ENCODE data around the gene C1orf116.
A peak's percentile ranks its signal among the peaks of the same experiment; 100 is the strongest.

The C1orf116 gene

DNA sequence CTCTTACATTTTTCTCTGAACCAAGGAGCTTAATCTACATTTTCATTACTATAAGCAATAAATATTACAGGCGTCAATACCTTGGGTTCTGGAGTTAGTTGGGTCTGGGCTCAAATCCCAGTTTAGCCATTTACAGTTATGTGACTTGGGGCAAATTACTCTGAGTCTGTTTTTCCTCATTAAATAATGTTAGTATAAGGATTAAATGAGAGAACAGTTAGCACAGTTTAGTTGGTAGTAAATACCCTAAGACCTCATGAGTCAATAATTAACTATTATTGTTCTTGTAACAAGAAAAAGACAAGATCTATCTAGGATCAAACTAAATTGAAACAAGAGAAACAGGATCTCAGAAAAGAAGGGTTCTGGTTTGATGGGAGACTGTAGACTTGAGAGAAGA lies 4.6 kb downstream of the C1orf116 start:
- H3K79me1 ChIP-seq (ENCODE audit: low read length): peaks cover 2% of the 10 kb centered on the region
- no peak overlapping the region for H3K4me3 ChIP-seq (ENCODE audit: low read depth, low read length)
- no peaks in the 10 kb centered on the region for H3K27me3 ChIP-seq (ENCODE audit: insufficient read depth, low read length)
- H3K18ac ChIP-seq (ENCODE audit: low read length): no peak overlapping the region
- no peak overlapping the region for H3K27ac ChIP-seq (ENCODE audit: low read depth, low read length)
- no peaks in the 10 kb centered on the region for H3K9me3 ChIP-seq (ENCODE audit: insufficient read depth, low read depth, low read length)
- no peaks in the 10 kb centered on the region for H3K36me3 ChIP-seq (ENCODE audit: control insufficient read depth in 1 of 2, insufficient read depth in 2 of 2, low read length in 2 of 2)
- no peak overlapping the region for H2AK5ac ChIP-seq (ENCODE audit: low read length)
- H3K9ac ChIP-seq (ENCODE audit: low read length): no peak overlapping the region
- no peak overlapping the region for H4K8ac ChIP-seq (ENCODE audit: low read depth, low read length)
- no peak overlapping the region for H3K4me2 ChIP-seq (ENCODE audit: low read length)
- DNase-seq: no peak
- H3K14ac ChIP-seq (ENCODE audit: low read length): no peak overlapping the region
- no peak overlapping the region for H2BK120ac ChIP-seq (ENCODE audit: insufficient read depth, low read length, poor library complexity)
- H3K79me2 ChIP-seq (ENCODE audit: control insufficient read depth, insufficient read depth, low read length, poor library complexity): no peaks in the 10 kb centered on the region
- H3K23ac ChIP-seq (ENCODE audit: low read length): no peak overlapping the region
- H4K91ac ChIP-seq (ENCODE audit: low read depth, low read length): no peak overlapping the region
- H2BK12ac ChIP-seq (ENCODE audit: low read length): no peak overlapping the region
- H3K4ac ChIP-seq (ENCODE audit: low read depth, low read length): no peak overlapping the region
- peaks cover 9 to 10% of the 10 kb centered on the region in 2 experiments for H3K4me1 ChIP-seq (ENCODE audit: control insufficient read depth in 1 of 2, insufficient read depth in 2 of 2, low read length in 2 of 2)
- H4K12ac ChIP-seq (ENCODE audit: low read depth, low read length): no peak overlapping the region
- no CpG with 5 or more reads among the region's 1 CpG for WGBS (ENCODE audit: extremely low coverage, insufficient coverage, insufficient read length)
- H2BK5ac ChIP-seq (ENCODE audit: low read depth, low read length, poor library complexity): no peak overlapping the region
- no peak overlapping the region for H2AFZ ChIP-seq (ENCODE audit: insufficient read depth, low read length, poor library complexity)

DNA sequence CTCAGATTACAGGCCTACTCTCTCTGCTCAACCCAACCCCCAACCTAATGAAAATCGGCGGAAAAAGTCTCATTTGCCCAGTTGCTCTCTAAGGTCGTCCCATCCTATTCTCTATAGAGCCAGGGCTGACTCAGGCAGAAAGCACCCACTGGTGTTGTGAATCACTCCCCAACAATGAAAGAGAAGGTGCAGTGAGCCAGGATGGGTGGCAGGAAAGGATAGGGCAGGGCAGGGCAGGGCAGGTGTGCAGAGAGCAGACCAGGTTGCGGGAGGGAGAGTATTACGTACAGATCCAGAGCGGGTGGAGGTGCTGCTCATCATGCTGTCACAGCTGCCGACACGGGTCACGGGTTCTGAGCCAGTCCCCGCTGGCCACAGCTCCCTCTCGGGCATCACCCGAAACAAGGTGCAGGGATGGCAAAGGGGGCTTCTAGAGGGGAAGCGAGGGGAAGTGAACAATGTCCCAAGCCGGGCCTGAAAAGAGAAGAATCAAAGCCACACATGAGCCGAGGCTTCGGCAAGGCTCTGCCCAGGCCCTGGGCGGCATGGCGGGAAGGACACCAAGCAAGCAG lies 5.3 kb downstream of the C1orf116 start:
- H4K12ac ChIP-seq (ENCODE audit: low read depth, low read length): no peak overlapping the region
- H3K4me3 ChIP-seq (ENCODE audit: low read depth, low read length): no peak overlapping the region
- H2AK5ac ChIP-seq (ENCODE audit: low read length): no peak overlapping the region
- H3K4me2 ChIP-seq (ENCODE audit: low read length): no peak overlapping the region
- H3K9me3 ChIP-seq (ENCODE audit: insufficient read depth, low read depth, low read length): no peaks in the 10 kb centered on the region
- H2BK12ac ChIP-seq (ENCODE audit: low read length): no peak overlapping the region
- no peaks in the 10 kb centered on the region for H3K36me3 ChIP-seq (ENCODE audit: control insufficient read depth in 1 of 2, insufficient read depth in 2 of 2, low read length in 2 of 2)
- no peak overlapping the region for H4K8ac ChIP-seq (ENCODE audit: low read depth, low read length)
- no peak overlapping the region for H4K91ac ChIP-seq (ENCODE audit: low read depth, low read length)
- H3K14ac ChIP-seq (ENCODE audit: low read length): no peak overlapping the region
- H3K4me1 ChIP-seq (ENCODE audit: control insufficient read depth in 1 of 2, insufficient read depth in 2 of 2, low read length in 2 of 2): peaks cover 8 to 9% of the 10 kb centered on the region in 2 experiments
- no peak overlapping the region for H3K9ac ChIP-seq (ENCODE audit: low read length)
- peaks cover 2% of the 10 kb centered on the region for H3K79me1 ChIP-seq (ENCODE audit: low read length)
- H3K79me2 ChIP-seq (ENCODE audit: control insufficient read depth, insufficient read depth, low read length, poor library complexity): no peaks in the 10 kb centered on the region
- no peak overlapping the region for H3K27ac ChIP-seq (ENCODE audit: low read depth, low read length)
- H2AFZ ChIP-seq (ENCODE audit: insufficient read depth, low read length, poor library complexity): no peak overlapping the region
- H2BK120ac ChIP-seq (ENCODE audit: insufficient read depth, low read length, poor library complexity): no peak overlapping the region
- no CpG with 5 or more reads among the region's 18 CpGs for WGBS (ENCODE audit: extremely low coverage, insufficient coverage, insufficient read length)
- H3K27me3 ChIP-seq (ENCODE audit: insufficient read depth, low read length): no peaks in the 10 kb centered on the region
- no peak overlapping the region for H3K23ac ChIP-seq (ENCODE audit: low read length)
- no peak overlapping the region for H2BK5ac ChIP-seq (ENCODE audit: low read depth, low read length, poor library complexity)
- peak; percentile 76 to 78 for DNase-seq
- no peak overlapping the region for H3K4ac ChIP-seq (ENCODE audit: low read depth, low read length)
- H3K18ac ChIP-seq (ENCODE audit: low read length): no peak overlapping the region

DNA sequence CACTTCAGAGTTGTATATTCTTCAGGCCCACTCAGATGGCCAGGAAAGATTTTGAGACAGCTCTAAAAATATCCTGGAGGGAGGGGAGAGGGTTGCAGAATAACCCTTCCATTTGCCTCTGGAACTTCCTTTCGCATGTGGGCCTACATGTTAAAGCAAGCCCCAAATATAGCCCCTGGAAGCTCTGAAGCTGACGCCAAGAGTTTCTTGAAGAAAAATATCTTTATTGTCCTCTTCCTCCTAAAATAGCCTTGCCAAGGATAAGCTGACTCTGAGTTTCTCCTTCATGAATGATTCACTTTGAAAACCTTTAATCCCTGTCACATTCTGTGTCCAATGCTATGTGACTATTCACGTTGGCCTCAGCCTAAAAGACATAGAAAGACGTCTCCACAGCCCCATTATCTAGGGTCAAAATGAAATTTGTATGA lies 6.4 kb downstream of the C1orf116 start:
- H4K91ac ChIP-seq (ENCODE audit: low read depth, low read length): no peak overlapping the region
- no peak overlapping the region for H4K8ac ChIP-seq (ENCODE audit: low read depth, low read length)
- H2BK120ac ChIP-seq (ENCODE audit: insufficient read depth, low read length, poor library complexity): no peak overlapping the region
- peaks cover 7 to 9% of the 10 kb centered on the region in 2 experiments for H3K4me1 ChIP-seq (ENCODE audit: control insufficient read depth in 1 of 2, insufficient read depth in 2 of 2, low read length in 2 of 2)
- no peak overlapping the region for H2BK5ac ChIP-seq (ENCODE audit: low read depth, low read length, poor library complexity)
- no peak overlapping the region for H3K4ac ChIP-seq (ENCODE audit: low read depth, low read length)
- H3K14ac ChIP-seq (ENCODE audit: low read length): no peak overlapping the region
- no peaks in the 10 kb centered on the region for H3K36me3 ChIP-seq (ENCODE audit: control insufficient read depth in 1 of 2, insufficient read depth in 2 of 2, low read length in 2 of 2)
- no peaks in the 10 kb centered on the region for H3K27me3 ChIP-seq (ENCODE audit: insufficient read depth, low read length)
- no peak overlapping the region for H3K9ac ChIP-seq (ENCODE audit: low read length)
- peaks cover 2% of the 10 kb centered on the region for H3K79me1 ChIP-seq (ENCODE audit: low read length)
- no peaks in the 10 kb centered on the region for H3K9me3 ChIP-seq (ENCODE audit: insufficient read depth, low read depth, low read length)
- no peak overlapping the region for H4K12ac ChIP-seq (ENCODE audit: low read depth, low read length)
- no peak overlapping the region for H3K18ac ChIP-seq (ENCODE audit: low read length)
- H3K4me2 ChIP-seq (ENCODE audit: low read length): no peak overlapping the region
- no peak overlapping the region for H2AK5ac ChIP-seq (ENCODE audit: low read length)
- no peak overlapping the region for H2BK12ac ChIP-seq (ENCODE audit: low read length)
- H3K23ac ChIP-seq (ENCODE audit: low read length): no peak overlapping the region
- no peaks in the 10 kb centered on the region for H3K79me2 ChIP-seq (ENCODE audit: control insufficient read depth, insufficient read depth, low read length, poor library complexity)
- no peak overlapping the region for H3K27ac ChIP-seq (ENCODE audit: low read depth, low read length)
- no peak for DNase-seq
- H3K4me3 ChIP-seq (ENCODE audit: low read depth, low read length): no peak overlapping the region
- no peak overlapping the region for H2AFZ ChIP-seq (ENCODE audit: insufficient read depth, low read length, poor library complexity)
- WGBS (ENCODE audit: extremely low coverage, insufficient coverage, insufficient read length): no CpG with 5 or more reads among the region's 4 CpGs

DNA sequence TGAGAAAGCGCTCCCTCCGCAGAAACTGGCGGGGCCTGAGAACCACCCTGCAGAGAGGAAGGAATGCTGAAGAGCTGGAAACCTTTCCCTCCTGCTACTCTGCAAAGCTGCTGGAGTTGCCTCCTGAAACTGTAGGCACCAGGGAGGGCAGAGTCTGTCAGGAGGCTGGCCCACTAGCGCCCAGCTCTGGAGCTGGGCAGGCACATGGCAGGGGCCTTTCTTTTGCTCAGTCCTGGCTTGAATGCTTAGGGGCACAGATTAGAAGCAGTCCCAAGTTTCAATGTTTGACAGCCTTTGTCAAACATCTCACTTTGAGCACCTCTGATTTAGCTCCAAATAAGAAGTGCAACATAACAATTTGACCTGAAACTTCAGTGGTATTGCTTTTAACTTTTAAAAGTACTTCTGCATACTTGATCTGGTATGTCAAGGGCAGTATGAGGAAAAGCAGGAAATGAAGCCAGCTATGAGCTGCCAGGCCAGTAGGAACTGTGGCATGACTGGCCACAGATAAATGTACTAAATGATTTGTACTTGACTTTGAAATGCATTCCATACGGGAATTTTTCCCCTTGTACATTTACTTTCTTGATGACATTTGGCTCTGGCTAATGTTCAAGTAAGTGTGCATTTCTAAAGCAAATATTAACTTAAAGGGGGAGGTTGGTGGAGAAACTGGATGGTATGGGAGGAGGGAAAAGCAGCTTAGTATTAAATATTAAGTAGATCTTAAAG lies 7.2 kb downstream of the C1orf116 start:
- no peak overlapping the region for H4K91ac ChIP-seq (ENCODE audit: low read depth, low read length)
- WGBS (ENCODE audit: extremely low coverage, insufficient coverage, insufficient read length): no CpG with 5 or more reads among the region's 5 CpGs
- H2BK5ac ChIP-seq (ENCODE audit: low read depth, low read length, poor library complexity): no peak overlapping the region
- no peaks in the 10 kb centered on the region for H3K36me3 ChIP-seq (ENCODE audit: control insufficient read depth in 1 of 2, insufficient read depth in 2 of 2, low read length in 2 of 2)
- H3K4me3 ChIP-seq (ENCODE audit: low read depth, low read length): no peak overlapping the region
- DNase-seq: peak in 1 of 2 donors; percentile 39
- H2AK5ac ChIP-seq (ENCODE audit: low read length): no peak overlapping the region
- no peak overlapping the region for H3K27ac ChIP-seq (ENCODE audit: low read depth, low read length)
- H3K79me2 ChIP-seq (ENCODE audit: control insufficient read depth, insufficient read depth, low read length, poor library complexity): no peaks in the 10 kb centered on the region
- no peak overlapping the region for H3K9ac ChIP-seq (ENCODE audit: low read length)
- H4K12ac ChIP-seq (ENCODE audit: low read depth, low read length): no peak overlapping the region
- no peak overlapping the region for H2BK120ac ChIP-seq (ENCODE audit: insufficient read depth, low read length, poor library complexity)
- no peak overlapping the region for H3K18ac ChIP-seq (ENCODE audit: low read length)
- no peak overlapping the region for H3K4ac ChIP-seq (ENCODE audit: low read depth, low read length)
- peaks cover 7 to 9% of the 10 kb centered on the region in 2 experiments for H3K4me1 ChIP-seq (ENCODE audit: control insufficient read depth in 1 of 2, insufficient read depth in 2 of 2, low read length in 2 of 2)
- no peak overlapping the region for H3K14ac ChIP-seq (ENCODE audit: low read length)
- H2BK12ac ChIP-seq (ENCODE audit: low read length): no peak overlapping the region
- H3K23ac ChIP-seq (ENCODE audit: low read length): no peak overlapping the region
- H3K4me2 ChIP-seq (ENCODE audit: low read length): no peak overlapping the region
- H3K79me1 ChIP-seq (ENCODE audit: low read length): peaks cover 2% of the 10 kb centered on the region
- peak overlapping the region; percentile 24 for H4K8ac ChIP-seq (ENCODE audit: low read depth, low read length)
- no peaks in the 10 kb centered on the region for H3K9me3 ChIP-seq (ENCODE audit: insufficient read depth, low read depth, low read length)
- H2AFZ ChIP-seq (ENCODE audit: insufficient read depth, low read length, poor library complexity): no peak overlapping the region
- no peaks in the 10 kb centered on the region for H3K27me3 ChIP-seq (ENCODE audit: insufficient read depth, low read length)
